ENCODE results near the gene DIS3L2. TPM values are rescaled to one million over a fixed set of nuclear protein-coding genes. Genes with fewer than 3 reads are reported as not detected.
A peak's percentile ranks its signal among the peaks of the same experiment; 100 is the strongest.

DIS3L2 gene
- total RNA-seq, 2 donors from 2014 or later = 55.5 to 67.2 TPM

DNA sequence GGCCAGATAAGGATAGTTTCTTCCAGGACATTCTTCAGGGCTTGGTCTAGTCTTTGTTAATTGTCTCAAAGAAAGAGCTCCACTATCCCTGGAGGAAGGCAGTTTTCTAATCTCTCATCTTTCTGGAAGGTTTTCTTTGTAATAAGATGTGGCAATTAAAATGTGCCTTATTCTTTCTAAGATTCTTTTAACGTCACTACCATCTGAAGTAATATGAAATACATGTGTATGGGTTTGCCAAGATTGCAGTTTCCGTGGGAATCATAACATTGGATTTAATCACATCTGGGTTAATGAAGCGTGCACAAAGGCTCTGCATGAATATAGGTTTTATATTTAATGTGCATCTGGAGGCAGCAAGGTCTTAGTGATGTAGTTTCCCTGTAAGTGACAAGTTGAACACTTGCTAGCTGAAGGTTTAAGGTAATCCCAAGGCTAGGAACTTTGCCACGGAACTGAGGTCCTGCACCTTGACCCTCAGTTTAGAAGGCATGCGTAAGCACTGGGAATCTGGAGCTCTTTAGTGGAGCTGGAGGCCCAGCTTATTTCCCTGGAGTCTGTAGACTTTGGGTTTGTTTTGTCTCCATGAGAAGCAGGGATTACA, 25.7 kb downstream of the DIS3L2 start:
- no peaks in the 10 kb centered on the region for H3K27me3 Mint-ChIP-seq
- no peak overlapping the region for H3K27ac Mint-ChIP-seq
- no peaks in the 10 kb centered on the region for H3K9me3 ChIP-seq (ENCODE audit: control insufficient read depth, low read length, poor library complexity, severe bottlenecking)
- DNase-seq = no peak
- no peak for ATAC-seq
- peaks cover 25% of the 10 kb centered on the region for H3K4me1 Mint-ChIP-seq
- no peak overlapping the region for H3K4me3 Mint-ChIP-seq
- peaks cover 5% of the 10 kb centered on the region for H3K36me3 Mint-ChIP-seq (ENCODE audit: low read depth)

DNA sequence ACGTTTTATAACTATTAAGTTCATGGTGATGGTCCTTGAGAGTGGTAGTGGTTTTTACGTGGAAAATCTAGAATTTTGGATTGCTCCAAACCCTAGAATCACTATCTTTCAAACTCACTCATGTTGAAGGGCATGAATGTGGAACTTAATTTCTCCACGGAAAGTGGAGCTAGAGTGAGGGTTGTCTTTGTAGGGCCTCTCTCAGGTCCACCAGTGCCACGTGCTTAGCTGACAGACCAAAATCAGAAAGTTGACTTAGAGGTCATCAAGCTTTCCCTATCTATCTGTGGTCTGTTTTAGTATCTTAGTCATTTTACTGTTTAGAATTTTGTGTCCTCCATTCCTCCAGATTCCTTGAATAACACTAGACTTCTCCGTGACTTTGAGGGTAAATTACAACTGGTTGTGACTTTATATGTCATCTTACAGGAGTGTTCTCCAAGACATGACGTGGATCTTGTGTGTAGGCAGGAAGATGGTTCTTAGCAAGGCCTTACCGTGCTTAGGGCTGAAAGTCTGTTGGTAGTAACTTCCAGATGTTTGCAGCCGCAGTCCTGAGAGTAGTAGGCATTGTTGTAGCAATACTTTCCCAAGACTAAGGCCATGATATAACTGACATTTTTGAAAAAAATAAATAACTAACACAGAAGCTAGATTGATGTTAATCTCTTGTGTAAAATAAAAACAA, 26.8 kb downstream of the DIS3L2 start:
- H3K4me3 Mint-ChIP-seq = no peak overlapping the region
- ATAC-seq = no peak
- peaks cover 5% of the 10 kb centered on the region for H3K36me3 Mint-ChIP-seq (ENCODE audit: low read depth)
- no peaks in the 10 kb centered on the region for H3K9me3 ChIP-seq (ENCODE audit: control insufficient read depth, low read length, poor library complexity, severe bottlenecking)
- no peak for DNase-seq
- peaks cover 27% of the 10 kb centered on the region for H3K4me1 Mint-ChIP-seq
- no peak overlapping the region for H3K27ac Mint-ChIP-seq
- H3K27me3 Mint-ChIP-seq = no peaks in the 10 kb centered on the region

DNA sequence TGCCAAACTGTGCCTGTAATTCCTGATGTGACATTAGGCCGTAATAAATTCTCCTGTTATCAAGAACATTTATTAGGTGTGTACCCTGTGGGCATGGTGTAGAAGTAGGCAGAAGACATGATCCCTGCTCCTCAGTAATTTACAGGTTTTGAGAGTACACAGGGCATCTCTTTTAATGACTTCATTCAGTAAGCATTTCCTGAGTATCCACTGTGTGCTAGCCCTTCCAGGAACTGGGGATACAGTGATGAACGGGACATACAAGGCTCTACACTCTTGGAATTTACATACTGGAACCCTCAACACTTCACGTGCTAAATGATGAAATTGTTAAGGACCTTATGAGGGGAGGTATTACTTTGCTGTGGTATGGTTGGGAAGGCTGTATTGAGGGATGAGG, 30.2 kb downstream of the DIS3L2 start:
- H3K27ac Mint-ChIP-seq = no peak overlapping the region
- H3K27me3 Mint-ChIP-seq = no peaks in the 10 kb centered on the region
- H3K4me3 Mint-ChIP-seq = no peak overlapping the region
- H3K36me3 Mint-ChIP-seq (ENCODE audit: low read depth) = peaks cover 6% of the 10 kb centered on the region
- ATAC-seq (no peak), DNase-seq (no peak)
- peaks cover 29% of the 10 kb centered on the region for H3K4me1 Mint-ChIP-seq
- no peaks in the 10 kb centered on the region for H3K9me3 ChIP-seq (ENCODE audit: control insufficient read depth, low read length, poor library complexity, severe bottlenecking)

DNA sequence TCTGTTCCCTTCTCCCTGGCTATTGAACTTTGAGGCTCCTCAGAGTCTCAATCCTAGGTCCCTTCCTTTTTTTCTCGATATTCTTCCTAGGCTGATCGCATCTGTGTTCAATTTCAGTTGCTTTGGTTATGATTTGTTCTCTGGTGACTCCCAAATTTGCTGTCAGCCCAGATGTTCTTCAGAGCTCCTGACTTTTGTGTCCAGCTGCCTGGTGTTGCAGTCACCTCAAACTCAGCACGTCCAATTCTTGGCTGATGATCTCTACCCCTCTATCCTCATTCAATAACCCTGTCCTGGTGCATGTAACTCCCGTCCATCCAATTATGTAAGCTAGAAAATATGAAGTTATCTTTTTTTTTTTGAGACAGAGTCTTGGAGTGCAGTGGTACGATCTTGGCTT, 31.4 kb downstream of the DIS3L2 start:
- H3K36me3 Mint-ChIP-seq (ENCODE audit: low read depth) = peaks cover 8% of the 10 kb centered on the region
- no peak overlapping the region for H3K27ac Mint-ChIP-seq
- no peaks in the 10 kb centered on the region for H3K9me3 ChIP-seq (ENCODE audit: control insufficient read depth, low read length, poor library complexity, severe bottlenecking)
- DNase-seq (no peak), ATAC-seq (no peak)
- no peaks in the 10 kb centered on the region for H3K27me3 Mint-ChIP-seq
- no peak overlapping the region for H3K4me3 Mint-ChIP-seq
- peaks cover 33% of the 10 kb centered on the region for H3K4me1 Mint-ChIP-seq

DNA sequence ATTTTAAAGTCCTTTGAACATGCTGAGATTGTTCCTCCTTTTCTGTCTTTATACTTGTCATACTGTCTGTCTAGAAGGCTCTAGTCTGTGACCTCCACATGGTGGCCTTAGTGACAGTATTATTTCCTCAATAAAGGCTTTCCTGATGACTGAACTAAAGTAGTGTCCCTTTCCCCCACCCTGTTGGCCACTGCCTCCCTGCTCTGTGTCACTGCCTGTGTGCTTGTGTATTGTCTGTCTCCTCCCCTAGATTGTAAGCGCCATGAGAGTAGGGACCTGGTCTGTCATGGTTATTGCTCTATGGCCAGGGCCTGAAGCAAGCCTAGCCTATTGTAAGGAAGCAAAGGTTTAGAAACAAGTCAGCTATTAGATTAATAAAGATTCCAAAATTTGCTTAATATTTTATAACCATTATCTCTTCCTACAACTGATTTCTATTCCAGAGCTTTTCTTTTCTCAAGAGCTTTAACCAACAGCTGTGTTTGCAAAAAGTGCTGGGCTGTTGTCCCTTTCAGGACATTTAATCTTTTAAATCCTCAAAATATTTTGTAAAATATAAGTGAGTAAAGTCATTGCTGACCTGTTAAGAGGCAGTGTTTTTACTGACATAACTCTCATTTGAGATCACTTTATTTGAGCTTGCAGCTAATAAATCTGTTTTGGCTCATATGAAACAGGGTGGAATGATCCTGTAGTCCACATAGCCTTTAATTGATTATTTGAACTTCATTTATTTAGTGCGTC, 35.5 kb downstream of the DIS3L2 start:
- ATAC-seq = no peak
- no peaks in the 10 kb centered on the region for H3K9me3 ChIP-seq (ENCODE audit: control insufficient read depth, low read length, poor library complexity, severe bottlenecking)
- H3K27me3 Mint-ChIP-seq = no peaks in the 10 kb centered on the region
- no peak overlapping the region for H3K4me3 Mint-ChIP-seq
- peaks cover 32% of the 10 kb centered on the region for H3K4me1 Mint-ChIP-seq
- no peak for DNase-seq
- no peak overlapping the region for H3K27ac Mint-ChIP-seq
- H3K36me3 Mint-ChIP-seq (ENCODE audit: low read depth) = peaks cover 7% of the 10 kb centered on the region

DNA sequence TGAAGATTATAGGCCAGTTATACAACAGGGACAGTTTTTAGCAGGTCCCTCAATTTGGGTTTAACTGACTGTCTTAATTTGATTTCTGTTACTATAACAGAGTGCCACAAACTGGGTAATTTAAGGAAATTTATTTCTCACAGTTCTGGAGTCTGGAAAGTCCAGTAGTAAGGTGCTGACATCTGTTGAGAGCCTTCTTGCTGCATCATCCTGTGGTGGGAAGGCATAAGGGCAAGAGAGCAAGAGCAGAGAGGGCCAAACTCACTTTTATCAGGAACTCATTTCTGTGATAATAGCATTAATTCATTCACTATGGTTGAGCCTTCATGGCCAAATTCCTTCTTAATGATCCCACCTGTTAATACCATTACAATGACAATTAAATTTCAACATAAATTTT, 36.5 kb downstream of the DIS3L2 start:
- Mint-ChIP-seq H3K4me1 (peaks cover 35% of the 10 kb centered on the region), H3K27ac (peak overlapping the region; percentile 65), H3K4me3 (no peak overlapping the region)

DNA sequence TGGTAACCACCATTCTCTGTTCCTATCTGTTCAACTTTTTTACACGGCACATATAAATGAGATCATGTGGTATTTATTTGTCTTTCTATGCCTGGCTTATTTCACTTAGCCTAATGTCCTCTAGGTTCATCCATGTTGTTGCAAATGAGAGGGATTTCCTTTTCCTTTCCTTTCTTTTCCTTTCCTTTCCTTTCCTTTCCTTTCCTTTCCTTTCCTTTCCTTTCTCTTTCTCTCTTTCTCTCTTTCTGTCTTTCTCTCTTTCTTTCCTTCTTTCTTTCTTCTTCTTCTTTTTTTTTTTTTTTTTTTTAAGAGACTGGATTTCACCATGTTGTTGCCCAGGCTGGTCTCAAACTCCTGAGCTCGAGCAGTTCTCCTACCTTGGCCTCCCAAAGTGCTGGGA, 38.9 kb downstream of the DIS3L2 start:
- H3K27me3 Mint-ChIP-seq = no peaks in the 10 kb centered on the region
- H3K9me3 ChIP-seq (ENCODE audit: control insufficient read depth, low read length, poor library complexity, severe bottlenecking) = no peaks in the 10 kb centered on the region
- DNase-seq = no peak
- peaks cover 4% of the 10 kb centered on the region for H3K36me3 Mint-ChIP-seq (ENCODE audit: low read depth)
- ATAC-seq = no peak
- peak overlapping the region; percentile 37 for H3K27ac Mint-ChIP-seq
- H3K4me3 Mint-ChIP-seq = no peak overlapping the region
- peaks cover 31% of the 10 kb centered on the region for H3K4me1 Mint-ChIP-seq

More for the DNA sequence above, 36.5 kb downstream of the DIS3L2 start:
- Mint-ChIP-seq H3K27me3 (no peaks in the 10 kb centered on the region), H3K36me3 (ENCODE audit: low read depth) (peaks cover 7% of the 10 kb centered on the region)
- H3K9me3 ChIP-seq (ENCODE audit: control insufficient read depth, low read length, poor library complexity, severe bottlenecking) = no peaks in the 10 kb centered on the region
- no peak for DNase-seq
- ATAC-seq = no peak

DNA sequence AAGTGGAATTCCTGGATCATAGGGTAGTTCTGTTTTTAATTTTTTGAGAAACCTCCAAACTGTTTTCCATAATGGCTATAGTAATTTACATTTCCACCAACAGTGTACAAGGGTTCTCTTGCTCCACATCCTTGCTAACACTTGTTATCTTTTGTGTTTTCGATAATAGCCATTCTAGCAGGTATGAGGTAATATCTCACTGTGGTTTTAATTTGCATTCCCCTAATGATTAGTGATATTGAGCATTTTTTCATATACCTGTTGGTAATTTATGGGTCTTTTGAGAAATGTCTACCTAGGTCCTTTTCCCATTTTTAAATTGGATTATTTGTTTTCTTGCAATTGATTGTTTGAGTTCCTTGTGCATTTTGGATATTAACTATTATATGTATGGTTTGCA, 39.6 kb downstream of the DIS3L2 start:
- Mint-ChIP-seq H3K4me3 (no peak overlapping the region), H3K36me3 (ENCODE audit: low read depth) (peaks cover 7% of the 10 kb centered on the region), H3K4me1 (peaks cover 32% of the 10 kb centered on the region), H3K27ac (peak overlapping the region; percentile 37), H3K27me3 (no peaks in the 10 kb centered on the region)
- no peak for ATAC-seq
- no peaks in the 10 kb centered on the region for H3K9me3 ChIP-seq (ENCODE audit: control insufficient read depth, low read length, poor library complexity, severe bottlenecking)
- no peak for DNase-seq

DNA sequence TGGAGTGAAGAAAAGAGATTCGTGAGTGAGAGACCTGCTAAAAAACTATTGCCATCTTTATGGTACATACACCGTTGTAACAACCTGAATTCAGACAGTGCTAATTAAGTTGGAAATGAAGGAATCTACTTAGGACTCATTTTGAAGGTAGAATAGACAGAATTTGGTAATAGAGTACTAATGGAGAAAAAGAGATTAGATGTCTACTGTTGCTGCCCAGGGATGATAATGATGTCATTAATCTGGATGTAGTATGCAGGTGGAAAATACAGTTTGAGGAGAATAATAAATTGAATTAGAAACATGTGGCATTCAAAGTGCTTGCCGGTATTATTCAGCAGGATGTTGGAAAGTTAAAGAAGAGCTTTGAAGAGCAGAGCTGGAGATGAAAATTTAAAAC, 44.7 kb downstream of the DIS3L2 start:
- H3K4me3 Mint-ChIP-seq = no peak overlapping the region

DNA sequence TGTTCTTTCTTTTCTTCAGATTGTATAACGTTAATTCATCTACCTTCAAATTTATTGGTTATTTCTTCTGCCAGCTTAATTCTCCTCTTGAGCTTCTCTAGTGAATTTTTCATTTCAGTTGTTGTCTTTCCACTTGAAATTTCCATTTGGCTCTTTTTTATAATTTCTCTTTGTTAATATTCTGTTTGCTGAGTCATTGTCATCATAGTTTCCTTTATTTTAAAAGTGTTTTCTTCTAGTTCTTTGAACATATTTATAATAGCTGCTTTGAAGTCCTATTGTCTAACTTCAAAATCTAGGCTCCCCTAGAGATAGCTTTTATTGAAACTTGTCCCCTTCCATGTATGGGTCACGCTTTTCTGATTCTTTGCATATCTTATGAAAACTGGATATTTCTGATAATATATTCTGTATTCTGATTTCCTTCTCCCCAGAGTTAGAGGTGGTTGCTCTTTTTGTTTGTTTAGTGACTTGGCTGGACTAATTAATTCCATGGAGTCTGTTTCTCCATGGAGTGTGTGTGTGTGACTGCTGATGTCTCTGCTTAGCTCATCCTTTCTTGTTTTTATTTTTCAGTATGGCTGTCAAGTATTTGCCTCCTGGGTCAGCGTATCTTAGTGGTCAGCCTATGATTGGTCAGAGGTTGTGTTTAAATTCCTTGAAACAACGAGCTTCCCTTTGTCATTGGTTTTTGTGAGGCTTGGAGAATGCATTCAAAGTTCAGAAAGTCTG, 47.6 kb downstream of the DIS3L2 start:
- peaks cover 15% of the 10 kb centered on the region for H3K36me3 Mint-ChIP-seq (ENCODE audit: low read depth)
- no peak for ATAC-seq
- no peaks in the 10 kb centered on the region for H3K9me3 ChIP-seq (ENCODE audit: control insufficient read depth, low read length, poor library complexity, severe bottlenecking)
- no peak for DNase-seq
- H3K27me3 Mint-ChIP-seq = no peaks in the 10 kb centered on the region
- no peak overlapping the region for H3K27ac Mint-ChIP-seq
- peaks cover 12% of the 10 kb centered on the region for H3K4me1 Mint-ChIP-seq
- no peak overlapping the region for H3K4me3 Mint-ChIP-seq

More for the DNA sequence above, 44.7 kb downstream of the DIS3L2 start:
- no peak for ATAC-seq
- DNase-seq = no peak
- Mint-ChIP-seq H3K27me3 (no peaks in the 10 kb centered on the region), H3K36me3 (ENCODE audit: low read depth) (peaks cover 15% of the 10 kb centered on the region), H3K27ac (peak overlapping the region; percentile 8), H3K4me1 (peaks cover 24% of the 10 kb centered on the region)
- no peaks in the 10 kb centered on the region for H3K9me3 ChIP-seq (ENCODE audit: control insufficient read depth, low read length, poor library complexity, severe bottlenecking)

DNA sequence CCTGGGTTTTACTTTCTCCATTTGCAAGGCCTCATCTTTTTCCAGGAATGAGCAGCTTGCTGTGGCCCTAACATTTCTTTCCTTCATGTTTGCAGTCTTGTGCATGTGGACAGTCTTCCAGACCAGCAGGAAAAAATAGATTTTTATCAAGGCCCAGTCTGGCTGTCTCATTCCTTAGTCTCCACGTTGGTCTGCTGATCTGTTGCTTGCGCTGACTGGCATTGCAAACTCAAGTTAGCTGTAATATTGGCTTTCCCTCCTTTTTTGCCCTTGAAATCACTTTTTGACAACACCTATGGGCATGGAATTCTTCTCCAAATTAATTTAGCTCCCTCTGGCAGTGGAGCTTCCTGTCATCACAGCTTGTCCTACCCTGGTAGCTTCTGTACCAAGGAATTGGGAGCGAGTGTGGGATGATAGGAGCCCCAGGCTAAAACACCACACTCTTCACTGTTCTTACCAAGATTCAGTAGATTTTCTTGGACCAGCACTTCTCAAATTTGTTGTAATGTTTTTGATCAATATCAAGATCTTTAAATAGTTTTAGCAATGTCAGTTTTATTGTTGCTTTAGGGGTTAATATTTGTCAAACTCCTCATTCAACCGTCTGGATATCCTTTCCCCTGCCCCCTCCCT, 48.2 kb downstream of the DIS3L2 start:
- Mint-ChIP-seq H3K27me3 (no peaks in the 10 kb centered on the region), H3K4me3 (no peak overlapping the region), H3K36me3 (ENCODE audit: low read depth) (peaks cover 15% of the 10 kb centered on the region), H3K27ac (no peak overlapping the region), H3K4me1 (peaks cover 13% of the 10 kb centered on the region)
- H3K9me3 ChIP-seq (ENCODE audit: control insufficient read depth, low read length, poor library complexity, severe bottlenecking) = no peaks in the 10 kb centered on the region
- ATAC-seq (no peak), DNase-seq (no peak)

DNA sequence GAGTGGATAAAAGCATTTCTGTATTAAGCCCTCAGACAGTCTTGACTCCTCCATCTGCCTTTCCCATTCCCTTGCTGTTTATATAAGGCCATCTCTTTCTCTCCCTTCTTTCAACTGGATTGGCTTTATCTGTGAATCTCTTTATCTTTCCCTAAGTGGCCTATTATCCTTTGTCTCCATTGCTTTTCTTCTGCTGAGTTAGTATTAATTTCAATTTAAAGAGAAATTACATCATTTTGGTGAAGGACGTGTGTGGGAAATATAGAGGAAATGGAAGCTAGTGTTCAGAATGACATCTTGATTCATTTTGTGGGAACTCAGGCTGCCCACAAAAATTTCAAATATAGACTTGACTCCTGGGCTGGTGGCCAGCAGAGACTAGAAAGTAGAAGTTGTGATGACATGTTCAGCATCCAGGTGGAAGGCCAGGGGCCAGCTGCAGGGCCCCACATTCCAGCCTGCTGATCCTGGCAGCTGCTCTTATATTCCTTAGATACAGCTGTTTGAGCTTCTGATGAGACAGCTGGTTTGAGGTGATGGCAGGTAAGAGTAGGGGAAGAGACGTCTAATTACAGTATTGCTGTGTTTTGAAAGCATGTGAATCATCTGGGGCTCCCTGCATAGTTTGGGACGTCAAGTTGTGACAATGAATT, 52.3 kb downstream of the DIS3L2 start:
- Mint-ChIP-seq H3K4me3 (no peak overlapping the region), H3K27ac (no peak overlapping the region), H3K27me3 (no peaks in the 10 kb centered on the region), H3K4me1 (peaks cover 18% of the 10 kb centered on the region), H3K36me3 (ENCODE audit: low read depth) (peaks cover 12% of the 10 kb centered on the region)
- H3K9me3 ChIP-seq (ENCODE audit: control insufficient read depth, low read length, poor library complexity, severe bottlenecking) = no peaks in the 10 kb centered on the region
- ATAC-seq (no peak), DNase-seq (no peak)

Data from T-helper 17 cell (primary cell).